Activated CD8-positive, alpha-beta memory T cell treated with anti-CD3 and anti-CD28 coated beads, Interleukin-2, amount 50 U/mL, for 1 hour (primary cell): Measurements from ENCODE around the gene ARMC6.
A peak's percentile ranks its signal among the peaks of the same experiment; 100 is the strongest.
"Not testable (repeated sequence)": the region's sequence is repeated elsewhere in the genome, so short reads cannot be mapped to it uniquely, and the experiment has no call there.

ENCODE experiments used
- DNase-seq: peaks from one replicate; pipeline ENCODE4 v3.0.0-alpha.2; 2020; ENCODE audit errors: extremely low read depth

ARMC6 gene

GRCh38 chr19:19022380-19022961 is 10.9 kb upstream of the ARMC6 start:
- DNase-seq = no peak

GRCh38 chr19:19023376-19023775 is 10.0 kb upstream of the ARMC6 start:
- DNase-seq = not testable (repeated sequence)

GRCh38 chr19:19025861-19026260 is 7.5 kb upstream of the ARMC6 start:
- no peak for DNase-seq

- no peak for DNase-seq
These were observed 7.0 kb upstream of the ARMC6 start for GRCh38 chr19:19026299-19026971.

GRCh38 chr19:19027228-19027627 is 6.2 kb upstream of the ARMC6 start:
- DNase-seq = no peak

- DNase-seq = no peak
These were observed 4.9 kb upstream of the ARMC6 start for GRCh38 chr19:19028526-19028925.

- no peak for DNase-seq
These were observed 1.5 kb upstream of the ARMC6 start for GRCh38 chr19:19031891-19032290.

GRCh38 chr19:19032420-19033175 is 805 bp upstream of the ARMC6 start:
- DNase-seq = peak; percentile 68

- DNase-seq = no peak
These were observed 302 bp upstream of the ARMC6 start for GRCh38 chr19:19033176-19033425.

- no peak for DNase-seq
These were observed 811 bp downstream of the ARMC6 start for GRCh38 chr19:19034204-19034624.

- DNase-seq = no peak
These were observed 6.5 kb downstream of the ARMC6 start for GRCh38 chr19:19039901-19040300.

- DNase-seq = no peak
These were observed 7.0 kb downstream of the ARMC6 start for GRCh38 chr19:19040417-19040816.

GRCh38 chr19:19042732-19043280 is 9.4 kb downstream of the ARMC6 start:
- DNase-seq = no peak

- no peak for DNase-seq
These were observed 10.1 kb downstream of the ARMC6 start for GRCh38 chr19:19043481-19043880.

- no peak for DNase-seq
These were observed 10.5 kb downstream of the ARMC6 start for GRCh38 chr19:19043881-19044280.

GRCh38 chr19:19049406-19049805 is 16.0 kb downstream of the ARMC6 start:
- no peak for DNase-seq

GRCh38 chr19:19050104-19050503 is 16.7 kb downstream of the ARMC6 start:
- no peak for DNase-seq

GRCh38 chr19:19050731-19051130 is 17.3 kb downstream of the ARMC6 start:
- DNase-seq = no peak

- no peak for DNase-seq
These were observed 18.2 kb downstream of the ARMC6 start for GRCh38 chr19:19051478-19052213.

- DNase-seq = no peak
These were observed 19.5 kb downstream of the ARMC6 start for GRCh38 chr19:19052921-19053320.

- DNase-seq = no peak
These were observed 20.3 kb downstream of the ARMC6 start for GRCh38 chr19:19053508-19054314.
